ENCODE measurements around the gene LRRC37B. TPM values are rescaled to one million over a fixed set of nuclear protein-coding genes. Genes with fewer than 3 reads are reported as not detected.

The LRRC37B gene
- 48.4 TPM for total RNA-seq

GRCh38 chr17:32006957-32007462 lies at the start of gene LRRC37B:
Gene LRRC37B (plus strand): TSS chr17:32007383. CDS start chr17:32021393, 14,010 bp downstream.

Other genes starting within 250 kb of the LRRC37B start
- gene COPRS, start 148.1 kb upstream of the LRRC37B start, total RNA-seq = 30.5 TPM
- gene UTP6, start 105.7 kb upstream of the LRRC37B start, total RNA-seq = 61.7 TPM
- 63.8 TPM for gene SUZ12, start 70.4 kb upstream of the LRRC37B start, total RNA-seq
- 180 TPM for gene RHOT1, start 135.1 kb downstream of the LRRC37B start, total RNA-seq

Measured in camera-type eye (tissue), 1 donor.